BJ (cell line): ENCODE results near the gene FGGY. TPM values are rescaled to one million over a fixed set of nuclear protein-coding genes. Genes with fewer than 3 reads are reported as not detected.
"Not testable (repeated sequence)": the region's sequence is repeated elsewhere in the genome, so short reads cannot be mapped to it uniquely, and the experiment has no call there.

Experiments
- CTCF ChIA-PET: fragments of 350-600 bp; formaldehyde crosslinking; extraction: SDS; loops from one replicate; lab custom pipeline; 2021; ENCODE audit warnings: antibody characterized with exemption, inconsistent platforms; lab: Yijun Ruan, JAX
- POLR2A ChIA-PET: fragments of 300-600 bp; sonication (Branson Sonifier 250); formaldehyde crosslinking; extraction: SDS; loops from one replicate; lab custom pipeline; 2021; ENCODE audit warnings: antibody characterized with exemption; lab: Charles Lee
- DNase-seq: peaks from one replicate; pipeline ENCODE4 v3.0.0-alpha.2; 2011; ENCODE audit warnings: low read depth
- H3K27me3 ChIP-seq: 2 replicates; pipeline ENCODE4 v1.6.0; 2011; ENCODE audit warnings: low read length; ENCODE audit not compliant: control insufficient read depth, insufficient read depth
- H3K36me3 ChIP-seq: 2 replicates; pipeline ENCODE4 v1.5.1; 2011; ENCODE audit warnings: low read length; ENCODE audit not compliant: control insufficient read depth, insufficient read depth
- H3K4me3 ChIP-seq: 2 replicates; pipeline ENCODE4 v1.5.1; 2011; ENCODE audit warnings: low read depth, mild to moderate bottlenecking, control low read depth, low read length
- CTCF ChIP-seq: IDR thresholded peaks from 2 replicates; pipeline ENCODE4 v1.5.1; 2011; ENCODE audit warnings: low read depth, mild to moderate bottlenecking, control low read depth, inconsistent platforms, low read length, moderate library complexity; ENCODE audit not compliant: insufficient read depth
- polyA plus RNA-seq: library from polyadenylated mRNA; depleted of rRNA; stranded (reverse); fragments of >200 nt; gene quantifications from 2 replicates; pipeline ENCODE4 v1.2.3, GENCODE V29; 2011

Gene FGGY
- polyA plus RNA-seq, 1 experiment = 9.9 TPM

- TF ChIP-seq CTCF = no peak
- no peak overlapping the region for H3K4me3 ChIP-seq
- no peak for DNase-seq
- POLR2A ChIA-PET = no interaction called here
- CTCF ChIA-PET = no interaction called here
- H3K36me3 ChIP-seq = no peaks in the 10 kb centered on the region; the same call in 1 of the 2 replicates
- no peaks in the 10 kb centered on the region for H3K27me3 ChIP-seq
Measured at GRCh38 chr1:59350521-59350920, 53.6 kb downstream of the FGGY start.

- no peak for DNase-seq
- no peak for TF ChIP-seq CTCF
- H3K36me3 ChIP-seq = no peaks in the 10 kb centered on the region
- ChIA-PET POLR2A (no interaction called here), CTCF (no interaction called here)
- H3K27me3 ChIP-seq = no peaks in the 10 kb centered on the region
- no peak overlapping the region for H3K4me3 ChIP-seq
Measured at GRCh38 chr1:59352065-59352464, 55.2 kb downstream of the FGGY start.

GRCh38 chr1:59353453-59353852 lies 56.6 kb downstream of the FGGY start:
- H3K4me3 ChIP-seq = no peak overlapping the region
- no peaks in the 10 kb centered on the region for H3K27me3 ChIP-seq
- POLR2A ChIA-PET = no interaction called here
- no peaks in the 10 kb centered on the region for H3K36me3 ChIP-seq
- TF ChIP-seq CTCF = no peak
- CTCF ChIA-PET = interaction anchor here (0.5 kb wide), 1 partner anchor 568 kb away, joined by 3 read pairs; no protein-coding TSS in a partner anchor
- no peak for DNase-seq

- H3K36me3 ChIP-seq, DNase-seq, H3K27me3 ChIP-seq, H3K4me3 ChIP-seq, CTCF ChIA-PET, POLR2A ChIA-PET: not testable (repeated sequence)
Measured at GRCh38 chr1:59354239-59354638, 57.3 kb downstream of the FGGY start.

- no peak for DNase-seq
- H3K27me3 ChIP-seq = no peaks in the 10 kb centered on the region
- TF ChIP-seq CTCF = no peak
- ChIA-PET POLR2A (interaction anchor here (0.7 kb wide), 1 partner anchor 639 kb away, joined by 4 read pairs; no protein-coding TSS in a partner anchor), CTCF (interaction anchor here (1.2 kb wide), 1 partner anchor 12 kb away, joined by 4 read pairs; no protein-coding TSS in a partner anchor)
- H3K36me3 ChIP-seq = no peaks in the 10 kb centered on the region
- no peak overlapping the region for H3K4me3 ChIP-seq
Measured at GRCh38 chr1:59354709-59355337, 57.9 kb downstream of the FGGY start.
